Fibroblast of skin of right quadriceps (primary cell): Measurements from ENCODE around the gene MAD1L1.

ENCODE experiments used
- DNase-seq: peaks from one replicate; pipeline ENCODE4 v3.0.0-alpha.2; 2013

Gene MAD1L1

DNA sequence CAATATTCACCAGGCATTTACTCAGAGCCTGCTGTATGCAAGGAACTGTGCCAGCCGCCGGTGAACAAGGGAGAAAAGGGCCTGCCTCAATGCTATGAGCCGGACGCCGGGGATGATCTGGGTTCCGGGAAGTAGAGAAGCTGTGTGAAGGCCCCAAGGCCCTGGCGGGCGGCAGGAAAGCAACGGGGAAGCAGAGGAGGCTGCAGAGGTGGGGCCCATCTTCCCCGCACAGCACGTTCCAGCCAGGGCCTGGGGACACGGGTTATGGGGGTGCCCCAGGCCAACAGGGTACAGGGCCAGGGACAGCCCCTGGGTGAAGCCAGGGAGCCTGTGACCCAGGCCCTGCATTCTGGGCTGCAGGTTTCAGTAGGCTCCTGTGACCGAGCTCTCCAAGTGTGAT is 179.3 kb downstream of the MAD1L1 start:
- DNase-seq: no peak

DNA sequence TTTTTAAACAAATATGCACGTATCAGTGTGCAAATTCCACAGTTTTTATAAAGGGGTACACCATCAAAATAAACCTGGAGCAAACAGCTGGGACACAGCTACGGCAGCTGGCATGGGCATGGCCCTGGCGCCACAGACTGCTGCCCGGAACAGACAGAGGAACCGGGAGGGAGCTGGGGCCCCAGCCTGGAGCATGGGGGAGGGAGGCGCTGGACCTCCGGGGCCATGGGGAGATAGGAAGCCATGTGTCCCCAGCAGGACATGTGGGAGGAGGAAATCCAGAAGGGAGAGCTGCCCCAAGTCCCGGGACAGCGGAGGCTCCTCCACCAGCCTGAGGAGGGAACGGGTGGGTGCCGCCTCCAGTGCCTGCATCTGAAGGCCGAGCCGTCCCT is 180.1 kb downstream of the MAD1L1 start:
- no peak for DNase-seq

DNA sequence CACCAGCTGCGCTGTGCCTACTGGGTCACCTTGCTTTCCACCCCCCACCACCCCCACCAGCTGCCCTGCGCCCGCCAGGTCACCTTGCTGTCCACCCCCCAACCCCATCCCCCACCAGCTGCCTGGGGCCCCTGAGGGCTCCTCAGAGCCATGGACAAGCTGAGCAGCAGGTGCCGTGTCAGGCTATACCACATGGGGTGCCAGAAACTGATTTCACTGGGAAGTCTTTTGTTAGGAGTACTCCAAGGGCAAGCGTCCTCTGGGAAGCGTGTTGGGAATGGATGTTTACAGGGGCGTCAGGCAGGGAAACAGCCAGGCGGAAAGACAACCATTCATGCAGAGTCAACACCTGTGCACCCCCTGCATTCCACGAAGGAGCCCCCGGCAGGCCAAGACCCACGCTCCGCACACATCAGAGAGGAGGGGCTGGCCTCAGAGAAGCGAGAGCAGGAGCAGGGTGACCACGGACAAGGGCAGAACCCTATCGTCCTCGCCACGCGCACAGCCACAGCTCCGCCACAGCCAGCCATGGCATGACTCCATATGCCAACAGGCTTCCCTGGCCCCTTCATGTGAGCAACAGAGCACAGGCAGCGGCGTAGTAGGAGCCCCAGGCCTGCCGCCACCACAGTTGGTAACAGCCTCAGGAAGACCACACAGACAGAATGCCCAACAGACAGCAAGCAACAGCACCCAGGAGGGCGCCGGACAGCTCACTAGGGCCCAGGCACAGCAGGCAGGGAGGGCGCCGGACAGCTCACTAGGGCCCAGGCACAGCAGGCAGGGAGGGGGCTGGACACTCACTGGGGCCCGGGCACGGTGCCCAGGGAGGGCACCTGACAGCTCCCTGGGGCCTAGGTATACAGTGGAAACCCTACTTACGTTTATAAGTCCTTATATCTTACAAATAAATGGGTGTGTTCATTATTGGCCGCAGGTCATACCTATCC is 180.8 kb downstream of the MAD1L1 start:
- DNase-seq: no peak

DNA sequence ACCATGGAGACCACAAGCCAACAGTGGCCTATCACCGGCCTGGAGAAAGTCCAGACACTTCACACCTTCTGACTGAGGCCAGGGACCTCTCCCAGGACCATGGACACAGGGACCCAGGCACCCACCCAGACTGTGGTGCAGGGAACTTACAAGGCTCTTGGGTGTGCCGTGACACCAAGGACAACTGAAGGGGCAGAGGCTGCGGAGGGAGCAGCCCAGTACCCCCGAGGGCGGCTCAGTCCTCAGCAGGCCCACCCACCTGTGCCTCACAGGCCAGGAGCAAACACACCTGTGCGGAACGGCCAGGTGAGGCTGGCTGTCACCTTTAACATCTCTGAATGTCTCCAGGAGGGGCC is 182.3 kb downstream of the MAD1L1 start:
- no peak for DNase-seq

DNA sequence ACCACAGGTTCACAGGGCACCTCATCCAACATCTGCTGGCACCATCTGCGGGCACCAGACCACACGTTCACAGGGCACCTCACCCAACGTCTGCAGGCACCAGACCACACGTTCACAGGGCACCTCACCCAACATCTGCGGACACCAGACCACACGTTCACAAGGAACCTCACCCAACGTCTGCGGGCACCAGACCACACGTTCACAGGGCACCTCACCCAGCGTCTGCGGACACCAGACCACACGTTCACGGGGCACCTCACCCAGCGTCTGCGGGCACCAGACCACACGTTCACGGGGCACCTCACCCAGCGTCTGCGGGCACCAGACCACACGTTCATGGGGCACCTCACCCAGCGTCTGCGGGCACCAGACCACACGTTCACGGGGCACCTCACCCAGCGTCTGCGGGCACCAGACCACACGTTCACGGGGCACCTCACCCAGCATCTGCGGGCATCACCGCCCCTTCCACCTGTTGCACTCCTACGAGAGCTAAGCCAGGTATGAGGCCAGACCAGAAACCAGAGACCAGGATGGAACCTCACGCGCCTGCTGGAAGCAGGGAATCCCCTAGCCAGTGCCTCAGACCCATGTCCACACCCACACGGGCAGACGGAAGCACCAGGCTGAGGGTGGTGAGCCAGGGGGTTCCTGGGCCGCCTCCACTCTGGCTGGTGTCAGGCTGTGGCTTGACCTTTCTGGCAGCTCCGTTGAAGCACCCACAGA is 182.8 kb downstream of the MAD1L1 start:
- DNase-seq: no peak

DNA sequence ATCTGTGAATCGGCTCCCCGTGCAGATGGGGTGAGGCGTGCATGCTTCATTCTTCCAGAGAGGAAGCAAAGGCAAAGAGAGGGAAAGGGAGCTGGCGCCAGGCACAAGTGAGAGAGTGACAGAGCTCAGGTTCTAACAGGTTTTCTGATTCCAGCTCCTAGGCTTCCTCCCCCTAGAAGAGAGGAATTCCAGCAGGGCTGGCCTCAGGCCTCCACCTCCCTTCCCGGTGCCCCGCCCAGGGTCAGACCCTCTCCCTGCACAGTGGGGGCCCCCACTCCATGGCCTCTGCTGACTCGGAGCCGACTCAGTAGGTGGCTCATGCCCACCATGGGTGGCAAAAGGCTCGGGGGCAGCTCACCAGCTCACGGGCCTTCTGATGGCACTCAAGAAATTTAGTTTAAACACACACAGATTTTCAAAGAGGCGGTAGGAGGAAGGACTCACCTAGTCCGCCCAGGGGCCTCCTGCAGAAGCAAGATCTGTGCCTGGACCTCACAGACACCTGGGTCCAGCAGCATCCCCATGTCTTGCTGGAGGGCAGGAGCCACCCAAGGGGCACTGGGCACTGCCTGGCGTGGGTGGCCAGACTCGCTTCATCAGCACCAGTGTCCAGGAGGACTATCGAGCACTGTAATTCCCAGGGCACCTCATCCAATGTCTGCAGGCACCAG is 183.5 kb downstream of the MAD1L1 start:
- no peak for DNase-seq

DNA sequence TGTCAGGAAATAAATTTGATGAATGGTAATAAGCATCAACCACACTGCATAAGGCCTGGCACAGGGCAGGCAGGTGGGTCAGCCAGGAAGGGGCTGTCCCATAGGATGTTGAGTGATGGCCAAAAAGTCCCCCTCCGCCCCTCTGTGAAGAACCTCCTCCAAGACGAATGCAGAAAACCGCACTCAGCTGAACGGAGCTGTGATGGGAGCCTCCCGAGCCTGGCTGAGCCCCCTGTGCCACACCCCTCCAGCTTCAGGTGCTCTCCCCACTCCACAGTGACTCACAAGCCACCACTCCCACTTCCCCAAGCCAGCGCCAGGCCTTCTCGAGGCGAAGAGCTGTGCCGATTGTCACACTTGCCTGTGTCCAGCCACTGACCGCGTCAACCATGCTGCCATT is 184.2 kb downstream of the MAD1L1 start:
- no peak for DNase-seq

DNA sequence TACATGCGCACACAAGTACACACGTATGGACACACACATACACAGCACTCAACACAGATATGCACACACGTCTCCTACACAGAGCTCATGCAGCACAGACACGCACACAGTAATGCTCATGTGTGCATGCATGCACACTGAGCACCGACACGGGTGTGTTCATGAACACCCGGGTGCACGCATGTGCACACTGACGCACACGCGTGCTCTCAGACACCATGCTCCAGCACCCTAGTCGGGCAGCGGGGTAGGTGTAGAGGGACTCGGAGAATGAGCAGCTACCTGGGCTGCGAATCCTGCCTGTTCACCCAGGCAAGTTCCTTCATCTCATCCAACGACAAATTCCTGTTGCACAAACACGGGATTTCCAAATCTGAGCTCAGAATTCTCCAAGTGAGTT is 184.7 kb downstream of the MAD1L1 start:
- DNase-seq: no peak

DNA sequence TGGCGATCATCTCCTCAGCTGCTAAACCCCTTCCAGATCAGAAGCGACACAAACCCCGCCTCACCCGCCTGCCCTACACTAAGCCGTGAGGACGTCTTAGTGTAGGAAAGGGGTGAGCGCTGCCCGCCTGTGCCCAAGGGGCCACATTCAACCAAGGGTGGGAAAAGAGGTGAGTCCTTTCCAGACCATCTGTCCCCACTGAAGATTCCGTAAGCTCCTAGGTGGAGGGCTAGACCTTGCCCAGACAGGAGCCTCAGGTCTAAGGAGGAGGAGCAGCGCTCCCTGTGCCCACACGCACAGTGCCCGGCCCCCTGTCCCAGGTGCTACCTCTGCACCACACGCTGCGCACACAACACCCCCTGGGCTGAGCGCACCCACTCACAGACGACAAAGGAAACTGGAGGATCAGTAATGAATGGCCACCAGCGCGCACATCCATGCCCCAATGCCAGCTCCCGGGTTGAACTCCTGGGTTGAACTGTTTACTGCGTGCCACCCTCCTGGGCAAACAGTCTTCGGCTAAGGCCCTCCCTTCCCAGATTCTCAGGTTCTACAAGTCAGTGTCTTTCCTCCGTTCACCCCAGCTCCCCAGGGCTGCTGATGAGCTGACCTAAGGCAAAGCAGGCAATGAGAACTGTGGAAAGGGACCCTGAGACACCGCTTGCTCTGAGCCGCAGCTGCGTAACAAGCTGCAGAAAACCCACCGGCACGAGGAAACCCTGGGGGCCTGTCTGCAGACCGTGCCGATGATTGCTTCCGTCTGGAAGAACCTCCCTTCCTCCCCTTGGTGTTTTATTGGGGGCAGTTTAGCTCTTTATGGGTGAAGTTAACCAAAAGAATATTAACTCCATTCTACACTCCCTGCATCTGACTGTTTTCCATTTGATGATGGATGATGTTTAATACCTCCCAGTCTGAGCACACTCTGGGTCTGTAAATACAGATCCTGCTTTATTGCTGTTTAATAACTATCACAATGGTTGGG is 185.9 kb downstream of the MAD1L1 start:
- no peak for DNase-seq

DNA sequence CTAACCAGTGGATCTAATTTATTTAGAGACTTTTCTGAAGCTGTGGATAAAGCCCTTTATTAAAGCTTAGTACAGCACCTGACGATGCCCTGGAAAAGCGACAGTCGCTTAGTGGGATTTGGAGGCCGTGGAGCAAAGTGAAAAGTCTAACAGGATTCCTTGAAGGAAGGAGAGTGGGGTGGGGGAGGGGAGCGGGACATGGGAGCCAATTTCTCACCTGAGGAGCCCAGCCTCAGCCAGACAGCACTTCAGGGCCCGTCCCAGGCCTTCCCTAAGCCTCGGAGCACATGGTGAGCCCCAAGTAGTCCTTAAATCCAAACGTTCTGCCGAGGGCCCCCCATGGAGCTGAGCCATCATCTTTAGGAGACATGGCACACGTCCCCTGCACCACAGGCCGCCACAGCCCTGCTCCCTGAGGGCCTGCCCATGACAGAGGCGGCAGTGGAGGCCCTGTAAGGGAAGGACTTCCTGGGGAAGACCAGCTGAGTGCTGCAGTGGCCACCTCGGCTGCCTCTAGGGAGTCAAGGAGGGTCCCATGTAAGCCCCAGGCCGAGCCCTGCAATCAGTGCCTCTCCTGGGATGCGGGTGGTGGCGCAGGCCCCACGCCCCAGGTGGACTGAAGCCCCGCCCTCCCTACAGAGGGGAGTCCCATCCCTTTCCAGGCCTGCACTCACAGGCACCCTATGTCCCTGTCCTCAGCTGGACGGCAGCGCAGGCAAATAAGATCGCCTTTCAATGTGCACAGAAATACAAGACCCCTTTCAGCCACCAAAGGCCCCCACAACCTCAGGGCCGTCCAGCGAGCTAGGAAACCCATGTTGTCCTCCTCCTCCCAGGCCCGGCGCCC is 187.0 kb downstream of the MAD1L1 start:
- DNase-seq: no peak

DNA sequence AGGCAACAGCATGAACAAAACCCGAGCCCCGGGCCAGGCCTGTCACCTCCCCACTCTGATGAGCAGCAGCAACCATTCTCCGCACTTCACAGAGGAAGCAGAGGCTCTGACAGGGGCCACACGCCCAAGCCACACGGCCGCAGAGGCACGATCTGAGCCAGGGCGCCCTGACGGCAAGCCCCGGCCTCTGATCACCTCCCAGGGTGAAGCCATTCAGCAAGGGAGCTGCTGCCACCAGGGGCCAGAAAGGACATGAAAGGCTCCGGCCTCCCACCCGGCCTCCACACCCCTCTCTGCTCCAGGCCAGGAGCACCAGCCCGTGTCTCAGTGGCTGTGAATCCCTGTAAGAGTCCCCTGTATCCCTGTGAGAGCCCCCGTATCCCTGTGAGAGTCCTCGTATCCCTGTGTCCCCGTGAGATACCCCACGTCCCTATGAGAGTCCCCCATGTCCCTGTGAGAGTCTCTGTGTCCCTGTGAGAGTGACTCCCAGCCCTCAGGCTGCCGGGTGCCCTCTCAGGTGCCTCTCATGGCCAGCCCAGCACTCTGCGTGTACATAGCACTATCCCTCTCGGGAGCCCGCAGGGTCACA is 187.8 kb downstream of the MAD1L1 start:
- DNase-seq: no peak

DNA sequence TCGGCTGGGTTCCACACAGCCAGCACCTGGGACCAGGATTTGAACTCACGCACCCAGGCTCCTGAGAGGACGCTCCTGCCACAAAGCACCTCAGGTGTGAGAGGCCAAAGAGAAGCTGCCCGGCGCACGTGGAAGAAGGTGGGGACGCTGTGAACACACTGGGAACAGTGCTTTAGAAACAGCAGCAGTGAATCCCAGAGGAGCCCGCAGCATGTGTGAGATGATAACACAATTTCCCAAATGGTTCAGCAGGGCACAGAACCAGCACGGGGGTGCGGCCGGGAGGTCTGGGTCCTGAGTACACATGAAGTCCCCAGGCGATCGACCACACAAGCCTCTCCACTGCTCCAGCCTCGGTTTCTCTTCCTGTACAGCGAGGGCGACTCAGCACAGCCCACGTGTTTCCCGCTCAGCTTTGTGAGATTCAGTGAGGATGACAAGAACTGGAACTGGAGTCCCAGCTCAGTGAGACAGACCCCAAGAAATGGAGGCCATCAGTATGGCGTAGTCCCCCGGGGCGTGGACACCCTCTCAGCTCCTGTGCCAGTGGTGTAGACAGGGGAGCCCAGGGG is 188.3 kb downstream of the MAD1L1 start:
- no peak for DNase-seq

DNA sequence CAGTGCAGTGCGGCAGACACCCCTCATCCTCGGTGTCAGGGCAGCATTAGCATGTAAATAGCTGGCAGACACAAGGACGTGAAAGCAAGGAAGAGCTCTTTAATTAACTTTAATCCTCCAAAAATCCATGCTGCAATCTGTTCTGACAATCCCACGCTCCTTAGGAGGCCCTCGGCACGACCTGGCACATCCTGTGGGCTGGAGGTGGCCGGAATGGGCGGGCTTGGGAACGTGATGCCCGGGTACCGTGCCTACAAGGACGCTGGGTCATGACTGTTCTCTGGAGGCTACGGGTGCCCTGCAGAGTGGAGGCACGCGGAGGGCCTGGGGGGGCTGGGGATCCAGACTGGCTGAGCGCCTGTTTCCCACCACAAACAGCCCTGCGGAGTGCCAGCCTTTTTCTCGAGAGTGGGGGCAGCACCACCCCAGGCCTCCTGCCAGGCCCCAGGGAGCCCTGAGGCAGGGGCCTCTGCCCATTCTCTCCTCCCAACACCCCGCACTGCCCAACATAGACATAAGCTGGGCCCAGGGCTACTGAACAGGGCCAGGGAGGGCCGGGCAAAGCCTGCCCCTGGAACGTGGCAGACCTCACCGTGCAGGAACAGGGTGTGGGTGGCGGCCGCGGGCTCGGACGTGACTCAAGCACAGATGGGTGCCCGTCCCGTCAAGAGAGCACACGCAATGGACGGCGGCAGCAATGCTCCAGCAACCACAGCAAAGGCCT is 189.3 kb downstream of the MAD1L1 start:
- no peak for DNase-seq

DNA sequence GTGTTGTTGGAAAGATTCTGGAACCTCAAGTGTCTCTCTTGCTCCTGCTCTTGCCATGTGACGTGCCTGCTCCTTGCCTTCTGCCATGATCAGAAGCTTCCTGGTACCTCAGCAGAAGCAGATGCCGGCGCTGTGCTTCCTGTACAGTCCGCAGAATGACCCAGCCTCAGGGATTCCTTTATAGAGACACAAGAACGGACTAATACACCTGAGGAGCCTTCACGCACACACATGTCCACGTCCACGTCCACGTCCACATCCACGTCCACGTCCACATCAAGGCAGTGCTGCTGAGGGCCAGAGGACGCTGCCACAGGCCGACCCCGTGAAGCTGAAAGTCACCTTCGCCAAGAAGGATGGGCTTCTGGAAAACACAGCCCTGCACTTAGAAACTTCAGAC is 190.1 kb downstream of the MAD1L1 start:
- DNase-seq: no peak

DNA sequence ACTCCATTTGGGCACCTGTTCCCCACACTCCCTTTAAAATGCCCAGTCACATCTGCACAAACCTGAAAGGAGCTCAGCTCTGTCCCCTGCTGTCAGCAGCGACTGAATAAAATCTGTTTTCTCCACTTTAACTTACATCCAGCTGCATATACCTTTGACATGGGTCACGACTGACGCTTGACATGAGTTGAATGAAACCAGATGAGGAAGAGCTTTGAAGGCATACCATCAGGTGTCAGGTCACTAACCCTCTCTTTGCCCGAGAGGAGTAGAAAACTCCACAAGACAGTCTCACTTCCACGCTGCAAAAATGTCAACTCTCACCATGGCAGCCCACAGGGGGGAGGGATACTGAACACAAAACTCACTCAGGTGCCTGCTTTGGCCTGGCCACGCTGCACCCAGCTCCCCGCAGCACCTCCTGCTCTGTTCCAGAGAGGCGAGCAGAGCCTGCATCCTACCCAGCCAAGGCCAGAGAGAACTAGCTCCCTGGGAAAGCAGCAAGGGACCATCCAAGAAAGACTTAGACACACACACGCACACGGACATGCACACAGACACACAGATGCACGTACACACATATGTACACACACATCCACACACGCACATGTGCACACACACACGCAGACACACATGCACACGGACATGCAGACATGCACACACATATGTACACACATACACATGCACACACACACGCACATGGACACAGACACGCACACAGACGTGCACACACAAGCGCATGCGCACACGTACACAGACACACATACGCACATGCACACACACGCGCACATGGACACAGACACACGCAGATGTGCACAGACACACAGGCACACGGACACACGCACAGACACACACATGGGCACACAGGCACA is 191.0 kb downstream of the MAD1L1 start:
- DNase-seq: no peak

DNA sequence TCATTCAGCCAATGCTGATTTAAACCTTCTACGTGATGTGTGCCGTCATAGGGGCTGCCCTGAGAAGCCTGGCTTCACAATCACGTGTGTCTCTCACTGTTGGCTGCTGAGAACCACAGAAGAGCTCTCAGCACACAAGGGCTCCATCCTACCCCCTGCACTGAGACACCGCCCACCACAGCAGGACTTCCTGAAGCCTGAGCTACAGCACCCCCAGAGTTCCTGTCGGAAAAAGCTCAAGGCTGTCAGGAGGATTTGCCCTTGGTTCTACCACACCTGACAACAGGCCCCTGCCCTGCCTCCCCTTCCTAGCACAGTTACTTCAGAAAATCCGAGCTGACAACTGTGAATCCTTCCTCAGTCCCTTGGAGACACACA is 191.9 kb downstream of the MAD1L1 start:
- no peak for DNase-seq

DNA sequence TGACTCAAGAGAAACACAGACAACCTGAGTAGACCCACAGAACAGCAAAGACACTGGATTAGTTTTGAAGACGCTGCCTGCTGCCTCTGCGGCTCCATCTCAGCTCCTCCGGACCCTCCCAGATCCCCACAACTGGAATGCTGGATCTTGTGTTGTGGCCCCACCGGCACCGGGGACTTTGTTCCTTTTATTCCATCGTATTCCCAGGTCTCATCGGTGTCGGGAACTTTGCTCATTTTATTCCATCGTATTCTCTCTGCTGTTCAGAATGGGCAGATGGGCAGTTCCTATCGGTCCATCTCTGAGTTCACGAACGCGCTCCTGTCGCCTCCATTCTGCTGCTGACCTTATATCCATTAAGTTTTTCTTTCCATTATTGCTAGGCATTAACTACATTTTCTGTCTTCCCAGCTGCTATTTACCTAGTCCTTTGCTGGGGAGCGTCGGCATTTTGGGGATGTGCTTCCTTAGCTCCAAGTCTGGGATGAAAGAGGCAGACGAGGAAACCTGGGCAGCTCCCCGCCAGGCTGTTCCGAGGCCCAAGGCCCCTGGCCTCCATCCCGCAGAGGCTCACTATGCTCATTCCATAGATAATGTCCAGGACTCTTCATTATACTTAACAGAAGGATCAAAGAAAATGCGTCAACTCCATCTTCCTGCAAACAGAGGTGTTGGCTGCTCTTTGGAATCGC is 192.4 kb downstream of the MAD1L1 start:
- DNase-seq: no peak

DNA sequence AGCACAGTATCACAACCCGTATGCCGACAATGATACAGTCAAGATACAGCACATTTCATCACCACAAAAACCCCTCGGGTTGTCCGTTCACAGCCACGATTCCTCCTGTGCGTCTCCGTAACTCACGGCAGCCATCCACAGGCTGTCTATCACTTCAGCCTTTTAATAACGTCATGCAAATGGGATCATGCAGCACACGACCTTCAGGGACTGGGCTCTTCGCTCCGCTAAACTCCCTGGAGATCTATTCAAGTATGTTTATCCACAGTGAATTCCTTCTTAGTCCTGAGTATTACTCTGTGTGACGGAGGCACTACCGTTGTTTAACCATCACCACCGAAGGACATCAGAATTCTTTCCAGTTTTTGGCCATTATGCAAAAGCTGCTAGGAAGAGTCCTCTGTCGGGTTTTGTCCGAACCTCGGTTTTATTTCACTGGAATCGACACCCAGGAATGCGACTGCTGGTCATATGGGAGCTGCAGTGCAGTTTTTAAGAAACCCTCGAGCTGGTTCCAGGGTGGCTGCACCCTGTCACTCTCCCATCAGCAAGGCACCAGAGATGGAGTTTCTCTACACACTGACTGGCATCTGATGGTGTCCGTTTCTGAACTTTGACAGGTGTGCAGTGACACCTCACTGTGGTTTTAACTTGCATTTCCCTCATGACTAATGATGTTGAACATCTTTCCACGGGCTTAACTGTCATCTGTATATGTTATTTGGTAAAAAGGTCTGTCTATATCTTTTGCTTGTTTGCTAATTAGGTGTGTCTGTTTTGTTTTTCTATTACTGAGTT is 193.6 kb downstream of the MAD1L1 start:
- DNase-seq: no peak
